Esophagus muscularis mucosa (tissue), 3 donors: ENCODE results near the gene FAM111A.

Experiments used
- POLR2A ChIP-seq: fragments of 450-650 bp; IDR thresholded peaks from one replicate; pipeline ENCODE4 v1.6.1; 2017; ENCODE audit warnings: antibody characterized with exemption, moderate library complexity, mild to moderate bottlenecking, low read depth
- TF ChIP-seq, protein P1 (sequence below), 3 experiments: fragments of 200-600 bp in 2 of 3; fragments of 450-650 bp in 1 of 3; sonication (generic) in 2 of 3; IDR thresholded peaks; one replicate each; pipeline ENCODE4 v1.5.1; 2017 to 2019; ENCODE audit warnings: antibody characterized with exemption in 3 of 3, mild to moderate bottlenecking in 2 of 3, moderate library complexity in 1 of 3

- TF ChIP-seq, protein P1, sequence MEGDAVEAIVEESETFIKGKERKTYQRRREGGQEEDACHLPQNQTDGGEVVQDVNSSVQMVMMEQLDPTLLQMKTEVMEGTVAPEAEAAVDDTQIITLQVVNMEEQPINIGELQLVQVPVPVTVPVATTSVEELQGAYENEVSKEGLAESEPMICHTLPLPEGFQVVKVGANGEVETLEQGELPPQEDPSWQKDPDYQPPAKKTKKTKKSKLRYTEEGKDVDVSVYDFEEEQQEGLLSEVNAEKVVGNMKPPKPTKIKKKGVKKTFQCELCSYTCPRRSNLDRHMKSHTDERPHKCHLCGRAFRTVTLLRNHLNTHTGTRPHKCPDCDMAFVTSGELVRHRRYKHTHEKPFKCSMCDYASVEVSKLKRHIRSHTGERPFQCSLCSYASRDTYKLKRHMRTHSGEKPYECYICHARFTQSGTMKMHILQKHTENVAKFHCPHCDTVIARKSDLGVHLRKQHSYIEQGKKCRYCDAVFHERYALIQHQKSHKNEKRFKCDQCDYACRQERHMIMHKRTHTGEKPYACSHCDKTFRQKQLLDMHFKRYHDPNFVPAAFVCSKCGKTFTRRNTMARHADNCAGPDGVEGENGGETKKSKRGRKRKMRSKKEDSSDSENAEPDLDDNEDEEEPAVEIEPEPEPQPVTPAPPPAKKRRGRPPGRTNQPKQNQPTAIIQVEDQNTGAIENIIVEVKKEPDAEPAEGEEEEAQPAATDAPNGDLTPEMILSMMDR (IDR thresholded peaks at IDR 0.05) = no peak
- no peak for TF ChIP-seq POLR2A
Observed at GRCh38 chr11:59145534-59145933, 2.9 kb downstream of the FAM111A start.
